ENCODE data around the gene LAMA2.

The LAMA2 gene

DNA sequence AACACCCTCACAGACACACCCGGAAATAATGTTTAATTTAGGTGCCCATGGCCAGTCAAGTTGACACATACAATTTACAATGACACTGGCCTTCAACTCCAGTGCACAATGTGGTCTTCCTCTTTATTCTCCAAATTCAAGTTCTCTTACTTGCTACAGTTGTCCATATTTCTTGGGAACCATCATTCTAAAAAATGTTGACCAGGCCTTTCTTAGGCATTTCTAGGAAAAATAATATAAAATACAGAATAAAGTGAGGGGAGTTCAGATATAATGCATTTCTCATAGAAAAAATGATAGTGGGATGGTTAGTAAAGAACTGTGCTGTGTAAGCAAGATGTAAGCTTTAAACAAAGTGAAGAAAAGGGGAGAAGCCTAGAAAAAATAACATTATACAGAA is 528.2 kb downstream of the LAMA2 start:
- DNase-seq = no peak
- in situ Hi-C loops (cut with HindIII; ENCODE audit: low pct_ligation_motif_present, low pct_unique_long_range_greater_than_20kb, low sequenced_read_pairs) = no loop called here

DNA sequence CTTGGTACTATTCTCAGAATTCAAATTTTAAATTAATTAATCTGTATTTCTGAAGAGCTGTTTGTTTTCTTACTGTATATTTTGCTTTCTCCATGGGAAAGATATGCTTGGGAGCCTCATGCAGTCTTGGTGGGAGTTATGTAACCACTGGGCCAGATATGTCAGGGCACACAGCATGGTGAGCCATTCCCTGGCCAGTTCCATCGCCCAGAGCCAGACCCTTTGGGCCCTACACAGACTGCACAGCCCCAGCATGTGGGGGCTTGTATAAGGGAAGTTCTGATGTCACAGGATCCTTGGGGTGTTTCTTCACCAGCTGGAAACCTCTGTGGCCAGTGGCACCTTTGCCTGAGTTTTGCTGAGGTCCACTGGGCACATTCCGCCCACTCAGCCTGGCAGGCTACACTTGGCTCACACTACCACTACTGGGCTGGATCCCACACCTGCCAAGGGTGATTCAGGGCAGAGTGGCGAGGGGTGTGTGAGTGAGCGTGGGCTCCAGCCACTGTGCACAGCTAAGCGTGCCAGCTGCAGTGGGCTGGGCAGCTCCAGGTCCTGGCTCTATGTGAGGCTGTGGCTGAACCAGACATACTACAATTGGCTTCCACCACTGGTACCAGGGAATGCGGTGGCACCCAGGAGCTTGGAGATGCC is 533.5 kb downstream of the LAMA2 start:
- in situ Hi-C loops (cut with HindIII; ENCODE audit: low pct_ligation_motif_present, low pct_unique_long_range_greater_than_20kb, low sequenced_read_pairs) = no loop called here

DNA sequence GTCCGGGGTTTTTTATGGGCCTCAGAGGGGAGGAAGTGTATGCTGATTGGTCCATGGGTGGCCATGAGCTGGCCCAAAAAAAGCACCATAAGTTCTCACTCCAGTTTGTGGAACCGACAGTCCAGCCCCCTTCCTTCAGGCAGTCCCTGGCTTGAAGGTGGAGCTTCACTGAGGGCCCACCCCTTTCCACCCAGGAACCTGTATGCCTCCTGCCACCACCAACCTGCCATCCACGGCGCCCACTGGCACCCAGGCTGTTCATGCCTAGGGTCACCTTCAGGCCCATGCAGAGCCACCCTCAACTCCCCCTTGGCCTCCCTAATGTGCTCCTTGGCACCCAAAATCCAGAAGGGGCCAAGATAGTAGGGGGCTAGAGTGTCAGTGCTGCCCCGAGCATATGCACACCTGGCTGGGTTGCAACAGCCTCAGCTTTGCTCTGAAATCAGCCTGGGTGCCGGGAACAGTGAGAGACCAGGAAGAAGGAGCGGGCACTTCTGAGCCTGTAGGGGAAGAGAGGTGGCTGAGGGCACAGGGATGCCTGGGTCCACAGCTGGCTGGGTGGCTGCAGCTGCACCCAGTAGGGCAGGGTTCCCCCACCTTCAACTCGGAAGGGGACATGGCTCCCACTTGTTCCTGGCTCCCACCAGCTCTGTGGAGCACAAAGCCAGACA is 534.6 kb downstream of the LAMA2 start:
- DNase-seq = no peak
- in situ Hi-C loops (cut with HindIII; ENCODE audit: low pct_ligation_motif_present, low pct_unique_long_range_greater_than_20kb, low sequenced_read_pairs) = no loop called here

More for the DNA sequence above, 533.5 kb downstream of the LAMA2 start:
- no peak for DNase-seq

DNA sequence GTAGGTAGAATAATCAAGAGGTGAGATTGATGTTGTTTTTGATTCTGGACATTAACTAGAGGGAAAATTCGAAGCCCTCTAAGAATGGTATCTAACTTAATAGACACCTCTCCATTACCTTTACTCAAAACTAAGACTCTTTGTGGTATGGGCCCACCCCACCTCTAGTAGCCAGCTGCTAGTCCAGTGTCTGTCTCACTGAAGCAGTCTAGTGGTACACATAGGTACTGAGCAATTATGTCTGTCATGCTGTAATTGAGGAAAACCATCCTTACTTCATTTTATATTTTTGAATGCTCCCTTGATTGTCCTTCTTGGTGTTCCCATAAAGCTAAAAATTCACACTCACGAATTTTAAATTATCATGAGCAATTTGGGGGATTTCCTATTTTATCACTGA is 536.4 kb downstream of the LAMA2 start:
- DNase-seq = no peak
- in situ Hi-C loops (cut with HindIII; ENCODE audit: low pct_ligation_motif_present, low pct_unique_long_range_greater_than_20kb, low sequenced_read_pairs) = no loop called here

DNA sequence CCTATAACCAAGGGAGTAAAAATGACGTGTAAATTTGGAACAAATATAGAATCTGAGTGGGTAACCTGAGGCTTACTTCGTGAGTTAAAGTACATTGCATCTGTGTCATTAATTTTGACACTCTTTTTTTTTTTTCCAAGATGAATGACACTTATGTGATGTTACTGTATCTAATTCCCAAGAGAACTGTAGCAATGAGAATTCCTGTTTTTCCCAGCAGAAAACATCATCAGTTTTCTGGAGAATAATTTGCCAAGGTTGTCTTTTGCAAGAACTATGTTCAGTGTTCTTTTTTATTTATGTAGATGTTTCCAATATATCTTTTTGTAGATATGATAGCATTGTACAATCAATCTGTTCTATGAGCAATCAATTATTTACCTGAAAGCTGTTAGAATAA is 543.4 kb downstream of the LAMA2 start:
- in situ Hi-C loops (cut with HindIII; ENCODE audit: low pct_ligation_motif_present, low pct_unique_long_range_greater_than_20kb, low sequenced_read_pairs) = no loop called here
- no peak for DNase-seq

DNA sequence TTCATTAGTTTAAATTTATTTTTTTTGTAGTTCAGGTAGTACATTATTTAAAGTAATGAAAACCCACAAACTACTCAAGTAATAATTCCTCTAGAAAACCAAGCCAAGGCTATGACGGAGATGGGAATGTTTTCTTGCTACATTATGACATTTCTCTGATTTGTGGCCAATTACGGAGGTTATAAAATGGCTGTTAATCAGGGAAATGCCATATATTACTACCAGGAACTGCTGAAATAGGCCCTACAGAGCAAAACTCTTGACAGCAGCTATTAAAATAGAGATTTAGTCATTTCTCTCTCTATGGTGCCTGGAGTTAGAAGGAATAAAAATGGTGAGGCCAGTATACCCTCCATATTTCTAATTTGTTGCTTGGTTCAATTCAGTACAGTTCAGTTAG is 547.0 kb downstream of the LAMA2 start:
- no peak for DNase-seq
- in situ Hi-C loops (cut with HindIII; ENCODE audit: low pct_ligation_motif_present, low pct_unique_long_range_greater_than_20kb, low sequenced_read_pairs) = no loop called here

DNA sequence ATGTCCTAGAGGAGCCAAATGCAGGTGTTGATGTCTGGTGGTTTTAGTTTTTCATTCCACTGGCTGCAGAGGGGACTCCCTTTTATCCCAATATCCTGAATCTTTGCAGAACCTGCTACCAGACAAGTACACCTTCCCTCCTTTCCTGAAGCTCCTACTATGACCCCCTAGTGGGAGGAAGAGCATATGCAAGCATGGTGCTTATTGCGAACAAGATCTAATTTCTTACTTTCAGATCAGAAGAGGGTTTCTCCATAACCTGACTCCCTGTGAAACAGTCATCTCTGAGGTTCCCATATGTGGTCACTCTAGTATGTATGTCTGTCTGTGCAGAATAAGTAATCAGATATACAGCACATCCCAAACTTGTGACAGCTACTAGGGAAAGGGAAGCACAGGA is 549.8 kb downstream of the LAMA2 start:
- no peak for DNase-seq
- in situ Hi-C loops (cut with HindIII; ENCODE audit: low pct_ligation_motif_present, low pct_unique_long_range_greater_than_20kb, low sequenced_read_pairs) = no loop called here

DNA sequence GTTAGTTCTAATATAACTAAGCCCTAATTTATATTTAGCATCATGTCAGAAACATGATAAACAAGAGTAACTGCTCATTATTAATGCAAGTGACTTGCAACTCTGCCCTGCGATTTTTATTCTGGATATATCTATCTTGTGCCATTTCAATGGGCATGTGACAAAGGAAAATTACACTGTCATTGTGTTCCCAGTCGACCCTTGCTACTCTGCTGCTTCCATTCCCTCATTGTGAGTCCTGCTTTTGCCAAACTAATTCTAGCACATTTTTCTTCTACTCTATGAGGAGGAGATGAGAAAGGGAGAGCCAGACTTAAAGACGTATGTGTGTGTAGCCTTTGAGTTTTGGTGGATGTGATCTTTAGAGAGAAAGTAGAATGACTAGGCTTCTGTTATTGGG is 551.2 kb downstream of the LAMA2 start:
- DNase-seq = no peak
- in situ Hi-C loops (cut with HindIII; ENCODE audit: low pct_ligation_motif_present, low pct_unique_long_range_greater_than_20kb, low sequenced_read_pairs) = no loop called here

DNA sequence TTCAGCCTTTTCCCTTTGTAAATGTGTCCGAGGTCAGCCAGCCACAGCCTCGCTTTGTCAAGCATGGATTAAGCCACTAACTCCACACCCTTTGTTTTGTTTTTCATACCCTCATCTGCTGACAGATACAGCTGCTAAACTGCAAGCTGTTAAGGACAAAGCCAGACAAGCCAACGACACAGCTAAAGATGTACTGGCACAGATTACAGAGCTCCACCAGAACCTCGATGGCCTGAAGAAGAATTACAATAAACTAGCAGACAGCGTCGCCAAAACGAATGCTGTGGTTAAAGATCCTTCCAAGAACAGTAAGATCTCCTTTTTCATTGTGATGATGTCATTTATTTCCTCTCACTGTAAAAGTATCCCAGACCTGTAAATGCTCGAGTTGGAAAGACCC is 557.8 kb downstream of the LAMA2 start:
- DNase-seq = no peak
- in situ Hi-C loops (cut with HindIII; ENCODE audit: low pct_ligation_motif_present, low pct_unique_long_range_greater_than_20kb, low sequenced_read_pairs) = no loop called here

DNA sequence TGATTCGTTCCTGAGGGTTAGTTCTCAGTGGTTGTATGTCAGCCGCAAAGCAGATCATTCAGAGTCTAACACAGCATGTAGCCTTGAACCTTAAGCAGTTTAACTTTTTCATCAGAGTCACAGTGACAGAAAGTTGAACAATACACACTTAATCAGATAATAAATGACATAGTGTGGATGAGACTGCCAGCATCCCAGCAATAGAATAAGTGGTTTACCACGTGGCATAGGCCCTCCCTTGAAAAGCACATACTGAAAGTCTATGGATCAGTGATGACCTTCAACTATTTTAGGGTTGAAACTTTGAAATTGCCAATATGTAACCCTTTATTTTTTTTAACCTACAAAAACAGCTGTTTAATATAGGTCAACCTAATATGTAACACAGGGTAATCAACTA is 561.7 kb downstream of the LAMA2 start:
- no peak for DNase-seq
- in situ Hi-C loops (cut with HindIII; ENCODE audit: low pct_ligation_motif_present, low pct_unique_long_range_greater_than_20kb, low sequenced_read_pairs) = no loop called here

DNA sequence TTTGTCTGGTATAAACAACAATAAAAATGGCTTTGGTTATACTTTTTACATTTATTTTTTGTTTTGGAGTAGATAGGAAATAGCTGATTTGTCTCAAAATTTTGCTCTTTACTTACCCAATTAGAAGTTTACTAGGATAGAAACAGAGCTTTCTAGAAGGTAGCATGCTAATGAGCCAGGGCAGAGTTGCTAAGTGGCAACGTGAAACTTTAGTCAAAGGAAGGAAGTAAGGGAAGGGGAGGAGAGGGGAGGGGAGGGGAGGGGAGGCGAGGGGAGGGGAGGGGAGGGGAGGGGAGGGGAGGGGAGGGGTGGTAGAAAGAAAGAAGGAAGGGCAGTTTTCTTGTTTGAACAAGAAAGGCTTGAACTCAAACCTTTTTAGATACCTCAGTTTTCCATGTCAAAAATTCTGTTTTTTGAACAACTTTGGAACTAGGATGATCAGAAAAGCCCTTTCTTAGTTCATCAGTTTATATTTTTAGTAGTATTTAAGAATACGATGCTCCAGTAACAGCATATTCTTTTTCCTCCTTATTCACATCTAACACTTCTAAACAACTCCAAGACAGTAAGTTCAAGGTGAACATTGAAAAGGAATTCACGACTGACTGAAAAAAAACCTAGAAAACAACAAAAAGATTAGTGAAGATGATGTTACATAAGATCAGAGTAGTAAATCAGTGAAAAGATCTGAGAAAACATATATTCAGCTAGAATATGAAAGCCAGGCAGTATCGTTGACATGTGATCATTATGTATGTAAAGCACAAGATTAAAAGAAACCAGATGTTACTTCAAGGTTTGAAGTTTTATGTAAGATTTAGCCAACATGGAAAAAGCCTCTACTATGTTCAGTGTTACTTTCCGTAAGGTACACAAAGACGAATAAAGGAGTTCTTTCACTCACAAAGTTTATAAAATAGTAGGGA is 563.6 kb downstream of the LAMA2 start:
- DNase-seq = no peak
- in situ Hi-C loops (cut with HindIII; ENCODE audit: low pct_ligation_motif_present, low pct_unique_long_range_greater_than_20kb, low sequenced_read_pairs) = no loop called here

DNA sequence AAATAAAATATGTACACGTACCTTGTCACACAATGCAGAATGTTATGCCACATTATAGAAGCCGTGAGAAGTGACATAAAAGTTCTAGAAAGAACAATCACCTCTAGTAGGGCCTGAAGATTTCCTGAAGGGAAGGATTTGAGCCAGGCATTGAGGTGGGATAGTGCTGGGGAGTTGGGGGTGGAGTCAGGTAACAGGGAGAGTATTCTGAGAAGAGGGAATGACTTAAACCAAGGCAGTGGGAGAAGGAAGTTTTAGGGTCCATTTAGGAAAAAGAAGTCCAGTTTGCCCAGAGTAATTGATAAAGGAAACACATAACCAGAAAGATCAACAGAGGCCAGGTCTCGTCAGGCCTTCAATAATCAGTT is 564.2 kb downstream of the LAMA2 start:
- in situ Hi-C loops (cut with HindIII; ENCODE audit: low pct_ligation_motif_present, low pct_unique_long_range_greater_than_20kb, low sequenced_read_pairs) = no loop called here
- no peak for DNase-seq

DNA sequence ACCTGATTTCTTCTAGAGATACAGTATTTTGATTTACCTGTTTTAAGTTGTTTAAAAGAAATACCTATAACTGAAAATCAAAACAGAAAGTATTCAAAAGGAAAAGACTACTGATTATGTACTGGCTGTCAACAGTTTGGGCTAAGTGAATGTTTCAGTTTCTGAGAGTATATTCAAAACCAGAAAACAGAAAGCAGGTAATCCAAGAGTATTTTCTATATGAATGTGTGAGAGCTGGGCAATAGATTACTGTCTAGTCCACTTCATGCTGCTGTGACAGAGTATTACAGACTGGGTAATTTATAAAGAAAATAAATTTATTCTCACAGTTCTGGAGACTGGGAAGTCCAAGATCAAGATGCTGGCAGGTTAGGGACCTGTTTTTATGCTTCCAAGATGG is 566.0 kb downstream of the LAMA2 start:
- DNase-seq = no peak
- in situ Hi-C loops (cut with HindIII; ENCODE audit: low pct_ligation_motif_present, low pct_unique_long_range_greater_than_20kb, low sequenced_read_pairs) = no loop called here

DNA sequence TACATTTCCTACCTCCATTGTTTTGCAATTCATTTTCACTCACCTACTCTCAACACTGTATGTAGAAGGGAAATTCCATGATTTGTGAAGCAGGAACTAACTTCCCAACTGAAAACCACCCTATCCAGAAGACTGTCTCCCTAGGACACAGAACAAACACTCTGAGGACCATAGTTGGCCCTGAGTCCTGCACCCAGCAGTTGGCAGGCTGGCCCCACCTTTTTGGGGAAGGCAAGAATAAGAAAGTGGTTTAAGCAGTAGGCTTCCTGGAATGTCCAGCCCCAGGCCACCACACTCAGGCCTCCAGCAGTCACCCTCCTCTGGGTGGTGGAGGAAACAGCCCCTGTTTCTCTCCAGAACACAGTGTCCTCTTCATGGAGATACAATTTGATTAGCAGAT is 568.2 kb downstream of the LAMA2 start:
- DNase-seq = no peak

DNA sequence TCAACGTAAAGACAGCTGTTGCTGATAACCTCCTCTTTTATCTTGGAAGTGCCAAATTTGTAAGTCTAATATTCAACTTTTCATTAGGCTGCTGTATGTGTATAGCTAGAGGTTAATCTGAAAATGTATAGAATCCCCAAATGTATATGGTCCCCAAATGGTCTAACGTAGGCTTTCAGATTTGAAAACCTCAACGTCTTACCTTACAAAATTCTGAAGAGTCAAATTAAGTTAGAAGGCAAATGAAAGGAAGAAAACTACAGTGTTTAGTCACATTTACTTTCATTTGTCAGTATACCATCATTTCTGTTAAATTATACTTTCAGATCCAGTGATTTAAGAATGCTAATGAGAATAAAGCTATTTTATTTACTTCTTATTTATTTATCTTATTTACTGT is 570.1 kb downstream of the LAMA2 start:
- no peak for DNase-seq
- in situ Hi-C loops (cut with HindIII; ENCODE audit: low pct_ligation_motif_present, low pct_unique_long_range_greater_than_20kb, low sequenced_read_pairs) = no loop called here

More for the DNA sequence above, 568.2 kb downstream of the LAMA2 start:
- in situ Hi-C loops (cut with HindIII; ENCODE audit: low pct_ligation_motif_present, low pct_unique_long_range_greater_than_20kb, low sequenced_read_pairs) = no loop called here

DNA sequence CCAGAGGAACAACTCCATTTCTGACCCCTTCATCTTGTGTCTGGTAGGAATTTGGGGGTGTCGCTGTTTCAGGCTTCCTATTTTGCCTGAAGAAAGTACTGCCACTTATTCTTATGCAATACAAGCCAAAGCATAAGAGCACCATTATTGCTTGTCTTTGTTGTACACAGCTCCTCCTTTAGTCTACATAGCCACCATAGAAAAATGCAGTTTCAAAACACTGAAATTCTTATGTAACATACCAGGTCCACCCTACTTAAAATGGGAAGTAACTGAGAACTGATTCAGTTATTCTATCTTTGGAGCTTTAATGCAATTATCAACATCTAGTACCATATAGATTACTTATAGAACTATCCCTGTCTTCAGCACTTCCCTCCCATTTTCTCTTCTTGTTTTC is 571.5 kb downstream of the LAMA2 start:
- no peak for DNase-seq
- in situ Hi-C loops (cut with HindIII; ENCODE audit: low pct_ligation_motif_present, low pct_unique_long_range_greater_than_20kb, low sequenced_read_pairs) = no loop called here

DNA sequence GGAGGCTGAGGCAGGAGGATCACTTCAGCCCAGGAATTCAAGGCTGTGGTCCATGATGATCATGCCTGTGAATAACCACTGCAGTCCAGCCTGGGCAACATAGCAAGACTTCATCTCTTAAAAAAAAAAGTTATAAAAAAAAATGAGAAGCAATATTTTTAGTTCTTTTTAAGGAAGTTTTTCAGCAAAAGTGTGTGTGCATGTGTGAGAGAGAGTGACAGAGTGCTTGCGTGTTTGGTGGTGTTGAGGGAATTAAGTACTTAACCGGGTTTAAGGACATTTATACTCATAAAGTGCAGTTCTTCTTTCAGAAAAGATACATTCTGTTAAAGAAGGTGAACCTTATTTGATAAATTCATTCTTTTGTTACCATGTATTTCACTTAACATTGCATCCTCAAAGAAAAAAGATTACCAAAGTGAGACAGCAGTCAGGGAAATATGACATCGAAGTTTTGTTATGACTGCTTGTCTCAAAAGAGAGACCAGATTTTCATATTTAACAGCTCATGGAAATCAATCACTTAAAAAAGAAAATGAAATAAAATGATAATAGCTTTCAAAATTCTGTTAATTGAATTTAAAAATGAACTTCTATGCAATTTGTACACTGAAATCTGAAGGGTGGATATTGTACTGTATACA is 572.3 kb downstream of the LAMA2 start:
- in situ Hi-C loops (cut with HindIII; ENCODE audit: low pct_ligation_motif_present, low pct_unique_long_range_greater_than_20kb, low sequenced_read_pairs) = no loop called here
- DNase-seq = no peak

DNA sequence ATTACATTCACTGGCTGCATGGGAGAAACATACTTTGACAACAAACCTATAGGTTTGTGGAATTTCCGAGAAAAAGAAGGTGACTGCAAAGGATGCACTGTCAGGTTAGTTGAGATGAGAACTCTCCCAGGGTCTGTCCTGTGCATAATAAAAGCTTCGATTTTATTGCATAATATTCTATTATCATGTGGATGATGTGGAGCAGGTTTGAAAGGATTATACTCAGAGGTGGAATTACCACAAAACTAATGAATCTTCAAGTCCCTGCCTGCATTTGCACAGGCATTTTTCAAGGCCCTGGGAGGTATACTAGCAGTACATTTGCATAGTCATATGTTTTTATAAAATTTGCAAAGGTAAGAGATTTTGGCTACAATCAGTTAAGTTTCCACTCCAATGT is 577.3 kb downstream of the LAMA2 start:
- in situ Hi-C loops (cut with HindIII; ENCODE audit: low pct_ligation_motif_present, low pct_unique_long_range_greater_than_20kb, low sequenced_read_pairs) = no loop called here
- DNase-seq = no peak

DNA sequence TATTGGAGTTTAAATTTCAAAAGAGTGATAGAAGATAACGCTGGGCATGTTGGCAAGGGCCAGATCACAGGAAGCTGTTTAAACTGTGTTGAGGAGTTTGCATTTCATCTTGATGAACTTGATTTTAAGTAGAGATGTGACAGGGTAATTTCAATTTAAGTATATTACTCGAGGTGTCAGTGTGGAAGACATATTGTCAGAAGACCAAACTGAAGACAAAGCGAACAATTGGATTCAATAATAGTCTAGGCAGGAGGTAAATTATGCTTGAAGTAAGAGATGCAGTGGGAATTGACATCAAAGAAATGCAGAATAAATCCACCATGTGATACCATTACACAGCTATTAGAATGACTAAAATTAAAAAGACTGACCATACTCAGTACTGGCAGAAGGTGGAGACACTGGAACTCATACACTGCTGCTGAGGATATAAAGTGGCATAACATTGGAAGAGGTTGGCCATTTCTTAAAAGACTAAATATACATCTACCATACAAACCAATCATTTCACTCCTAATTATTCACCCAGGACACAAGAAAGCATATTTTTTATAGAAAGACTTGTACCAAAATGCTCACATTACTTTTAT is 586.2 kb downstream of the LAMA2 start:
- in situ Hi-C loops (cut with HindIII; ENCODE audit: low pct_ligation_motif_present, low pct_unique_long_range_greater_than_20kb, low sequenced_read_pairs) = no loop called here
- no peak for DNase-seq
